HCT116 (cell line): ENCODE results near the gene L1CAM.

Experiments
- CTCF ChIP-seq, 3 experiments: fragments of 200-600 bp in 1 of 3; sonication (generic) in 1 of 3; IDR thresholded peaks in 2 of 3; conservative IDR thresholded peaks in 1 of 3; 2 replicates each; pipeline ENCODE4 v1.5.1; 2012 to 2017; ENCODE audit warnings: low read depth in 2 of 3, low read length in 2 of 3, antibody characterized with exemption in 1 of 3, borderline replicate concordance in 1 of 3, control low read depth in 1 of 3, mild to moderate bottlenecking in 1 of 3, mixed read lengths in 1 of 3, mixed run types in 1 of 3, moderate library complexity in 1 of 3; ENCODE audit not compliant: insufficient read depth in 1 of 3
- EZH2 ChIP-seq: fragments of 200-600 bp; sonication (generic); IDR thresholded peaks from 2 replicates; pipeline ENCODE4 v1.6.1; 2017; ENCODE audit warnings: antibody characterized with exemption, mixed run types
- EZH2phosphoT487 ChIP-seq: fragments of 200-600 bp; IDR thresholded peaks from 2 replicates; pipeline ENCODE4 v1.6.1; 2018; ENCODE audit warnings: antibody characterized with exemption, borderline replicate concordance
- SIN3A ChIP-seq: IDR thresholded peaks from 2 replicates; pipeline ENCODE4 v1.6.1; 2012; ENCODE audit warnings: low read depth
- TCF7L2 ChIP-seq: IDR thresholded peaks from 2 replicates; pipeline ENCODE4 v1.7.0; 2011; ENCODE audit warnings: borderline replicate concordance, inconsistent platforms; ENCODE audit not compliant: insufficient read depth, insufficient read length; ENCODE audit errors: extremely low read depth

- TF ChIP-seq CTCF (IDR thresholded peaks at IDR 0.05 in 2 of 3, conservative IDR thresholded peaks at IDR 0.05 in 1 of 3; ENCODE audit: borderline replicate concordance in 1 of 3, insufficient read depth in 1 of 3, low read depth in 2 of 3, low read length in 2 of 3): no peak
- no peak for TF ChIP-seq EZH2
- no peak for TF ChIP-seq TCF7L2
- TF ChIP-seq SIN3A: no peak
- no peak for TF ChIP-seq EZH2phosphoT487
Measured at GRCh38 chrX:153866302-153867019, 19.5 kb downstream of the L1CAM start.
